GM12865 (cell line): ENCODE results near the gene KBTBD4.
"Not testable (repeated sequence)": the region's sequence is repeated elsewhere in the genome, so short reads cannot be mapped to it uniquely, and the experiment has no call there.

Source experiments
- DNase-seq: peaks from one replicate; pipeline ENCODE4 v3.0.0; 2010; ENCODE audit warnings: low read depth
- H3K4me3 ChIP-seq: 2 replicates; pipeline ENCODE4 v1.5.1; 2011; ENCODE audit warnings: mild to moderate bottlenecking, low read depth, low read length, control low read depth
- CTCF ChIP-seq: IDR thresholded peaks from 2 replicates; pipeline ENCODE4 v1.5.1; 2011; ENCODE audit warnings: low read length, control low read depth, low read depth, inconsistent platforms; ENCODE audit not compliant: insufficient read depth; ENCODE audit errors: missing control alignments

The KBTBD4 gene

GRCh38 chr11:47538741-47539565, 39.8 kb downstream of the KBTBD4 start:
- no peak for TF ChIP-seq CTCF
- no peak for DNase-seq

GRCh38 chr11:47536915-47537314, 41.9 kb downstream of the KBTBD4 start:
- no peak for TF ChIP-seq CTCF

More at GRCh38 chr11:47538741-47539565, 39.8 kb downstream of the KBTBD4 start:
- no peak overlapping the region for H3K4me3 ChIP-seq

DNA sequence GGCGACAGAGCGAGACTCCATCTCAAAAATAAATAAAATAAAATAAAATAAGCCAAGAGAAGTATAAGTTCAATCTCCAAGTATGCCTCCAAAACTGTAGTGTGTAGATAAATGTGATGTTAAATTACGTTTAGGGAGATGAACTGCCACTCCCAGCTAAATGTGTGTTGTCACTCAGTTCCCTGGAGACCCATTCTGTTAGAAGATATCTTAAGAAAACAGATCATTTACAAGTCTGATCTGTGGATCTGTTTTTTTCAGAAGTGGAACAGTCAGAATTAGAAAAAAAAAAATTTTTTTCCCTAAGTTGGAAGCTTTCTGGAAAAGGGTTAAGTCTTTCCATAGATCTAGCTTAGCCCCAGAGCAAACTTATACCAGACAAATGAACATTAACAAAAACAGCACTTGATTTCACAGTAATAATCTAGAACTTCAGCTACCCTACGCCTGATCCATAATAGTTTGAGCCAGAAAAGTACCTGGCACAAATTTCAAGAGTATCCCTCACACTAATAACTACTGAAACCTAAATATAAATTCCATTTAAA, 44.0 kb downstream of the KBTBD4 start:
- H3K4me3 ChIP-seq, result no peak overlapping the region
- TF ChIP-seq CTCF, result no peak
- DNase-seq, result no peak

More at GRCh38 chr11:47536915-47537314, 41.9 kb downstream of the KBTBD4 start:
- H3K4me3 ChIP-seq, result no peak overlapping the region
- DNase-seq, result no peak

GRCh38 chr11:47533690-47534151, 45.0 kb downstream of the KBTBD4 start:
- no peak for DNase-seq
- no peak for TF ChIP-seq CTCF
- H3K4me3 ChIP-seq, result no peak overlapping the region

DNA sequence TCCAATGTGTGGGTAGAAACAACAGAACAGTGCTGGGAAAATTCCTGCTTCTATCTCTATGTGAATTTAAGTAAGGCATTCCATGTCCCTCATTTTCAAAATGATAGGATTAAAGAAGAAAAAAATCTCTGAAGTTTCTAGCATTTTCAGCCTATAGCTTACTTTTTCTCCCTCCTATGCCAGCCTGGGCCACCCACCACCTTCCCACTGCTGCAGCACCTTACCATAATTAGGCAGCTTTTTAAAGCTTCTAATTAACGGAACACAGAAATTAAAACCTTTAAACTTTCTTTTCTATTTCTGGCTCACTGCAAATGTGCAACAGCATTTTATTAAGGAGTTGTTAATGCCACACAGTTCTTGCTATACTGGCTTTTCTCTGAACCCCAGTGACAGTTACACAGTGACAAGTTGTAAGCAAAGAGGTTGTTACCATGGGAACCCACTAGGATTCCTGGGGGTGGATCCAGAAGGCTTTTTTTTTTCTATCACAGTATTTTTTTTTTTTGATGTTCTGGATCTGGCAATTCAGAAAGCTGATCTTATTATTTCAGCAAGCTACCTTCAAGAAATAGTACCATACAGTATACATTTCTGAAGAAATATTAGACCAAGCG, 46.1 kb downstream of the KBTBD4 start:
- no peak for TF ChIP-seq CTCF
- DNase-seq, result no peak
- H3K4me3 ChIP-seq, result no peak overlapping the region

GRCh38 chr11:47531666-47532065, 47.1 kb downstream of the KBTBD4 start:
- no peak for TF ChIP-seq CTCF
- H3K4me3 ChIP-seq, result no peak overlapping the region
- no peak for DNase-seq

DNA sequence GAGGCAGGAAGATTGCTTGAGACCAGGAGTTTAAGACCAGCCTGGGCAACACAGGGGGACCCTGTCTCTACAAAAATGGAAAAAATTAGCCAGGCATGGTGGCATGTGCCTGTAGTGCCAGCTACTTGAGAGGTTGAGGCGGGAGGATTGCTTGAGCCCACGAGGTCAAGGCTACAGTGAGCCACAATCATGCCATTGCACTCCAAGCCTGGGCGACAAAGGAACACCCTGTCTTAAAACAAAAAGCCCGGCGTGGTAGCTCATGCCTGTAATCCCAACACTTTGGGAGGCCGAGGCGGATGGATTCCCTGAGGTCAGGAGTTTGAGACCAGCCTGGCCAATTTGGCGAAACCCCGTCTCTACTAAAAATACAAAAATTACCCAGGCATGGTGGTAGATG, 48.0 kb downstream of the KBTBD4 start:
- not testable (repeated sequence) for DNase-seq, H3K4me3 ChIP-seq
